ENCODE measurements around the gene LHFPL6.

Gene LHFPL6

DNA sequence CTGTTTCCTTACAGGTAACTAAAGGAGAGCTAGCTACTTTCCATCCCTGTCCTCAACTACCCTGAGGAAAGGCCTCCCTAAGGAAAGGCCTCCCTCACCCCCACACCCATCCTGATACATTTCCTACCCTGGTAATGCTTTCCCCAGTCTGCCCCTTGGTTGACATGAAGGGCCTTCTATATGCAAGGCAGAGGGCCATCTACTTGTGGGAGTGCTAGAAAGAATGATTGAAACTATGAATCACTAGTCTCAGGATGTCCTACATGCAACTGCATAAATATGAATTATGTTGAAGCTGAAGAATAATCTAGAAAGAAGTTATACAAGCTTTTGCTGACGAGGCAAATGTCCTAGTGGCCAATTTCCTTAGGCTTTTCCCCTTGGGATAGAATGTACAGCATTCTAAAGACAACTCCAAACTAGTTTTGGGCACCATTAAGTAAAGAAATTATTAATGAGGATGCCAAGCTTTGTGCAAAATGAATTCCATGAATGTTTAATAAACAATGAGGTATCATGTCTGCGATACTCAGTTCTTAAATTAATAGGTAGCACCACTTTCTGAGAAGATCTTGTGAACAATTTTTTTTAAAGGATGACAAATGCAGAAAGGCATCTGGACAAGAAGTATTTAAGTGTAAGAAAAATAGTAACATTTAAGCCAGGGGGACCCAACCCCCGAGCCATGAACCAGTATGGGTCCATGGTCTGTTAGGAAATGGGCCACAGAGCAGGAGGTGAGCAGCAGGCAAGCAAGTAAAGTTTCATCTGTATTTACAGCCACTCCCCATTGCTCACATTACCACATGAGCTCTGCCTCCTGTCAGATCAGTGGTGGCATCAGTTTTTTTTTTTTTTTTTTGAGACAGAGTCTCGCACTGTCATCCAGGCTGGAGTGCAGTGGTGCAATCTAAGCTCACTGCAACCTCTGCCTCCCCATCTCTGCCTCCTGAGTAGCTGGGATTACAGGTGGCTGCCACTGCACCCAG, 223.0 kb downstream of the LHFPL6 start:
- intact Hi-C loops (cut with DNase I), result no loop called here

DNA sequence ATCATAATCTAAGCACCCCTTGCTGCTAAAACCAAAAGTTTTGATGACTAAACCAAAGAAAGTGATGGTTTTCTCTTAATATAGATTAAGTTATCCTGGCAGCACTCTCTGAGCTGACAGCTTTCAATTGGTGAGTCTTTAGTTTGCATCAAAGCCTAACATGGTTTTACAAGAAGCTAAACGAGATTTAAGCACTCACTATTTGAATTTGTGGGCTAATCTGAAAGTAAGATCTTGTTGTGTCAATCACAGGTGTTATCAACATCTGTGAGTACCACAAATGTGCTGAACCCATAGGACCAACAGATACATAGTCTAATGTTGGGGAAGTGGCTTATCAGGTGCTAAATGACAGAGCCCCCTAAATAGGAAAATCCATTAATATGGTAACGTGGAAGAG, 223.9 kb downstream of the LHFPL6 start:
- intact Hi-C loops (cut with DNase I), result no loop called here
- DNase-seq, result no peak

More for the DNA sequence above, 223.0 kb downstream of the LHFPL6 start:
- DNase-seq, result no peak

DNA sequence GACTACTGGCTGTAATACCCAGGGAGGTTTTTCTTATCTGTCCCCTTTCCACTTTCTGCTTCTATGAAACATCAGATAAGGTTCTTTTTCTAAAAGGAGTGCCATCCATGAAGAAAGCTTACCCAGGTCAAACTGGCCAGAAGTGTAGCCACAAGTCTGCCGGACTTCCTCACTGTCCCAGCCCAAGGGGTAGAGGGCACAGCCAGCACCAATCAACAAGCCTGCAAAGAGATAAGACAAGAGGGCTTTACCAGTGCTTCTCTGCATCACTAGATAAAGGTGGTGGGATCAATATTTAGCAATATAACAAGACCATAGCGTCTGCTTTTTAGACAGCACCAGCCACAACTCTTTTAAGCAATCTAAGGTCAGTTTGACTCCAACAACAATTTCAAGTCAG, 224.7 kb downstream of the LHFPL6 start:
- no peak for DNase-seq
- intact Hi-C loops (cut with DNase I), result no loop called here

DNA sequence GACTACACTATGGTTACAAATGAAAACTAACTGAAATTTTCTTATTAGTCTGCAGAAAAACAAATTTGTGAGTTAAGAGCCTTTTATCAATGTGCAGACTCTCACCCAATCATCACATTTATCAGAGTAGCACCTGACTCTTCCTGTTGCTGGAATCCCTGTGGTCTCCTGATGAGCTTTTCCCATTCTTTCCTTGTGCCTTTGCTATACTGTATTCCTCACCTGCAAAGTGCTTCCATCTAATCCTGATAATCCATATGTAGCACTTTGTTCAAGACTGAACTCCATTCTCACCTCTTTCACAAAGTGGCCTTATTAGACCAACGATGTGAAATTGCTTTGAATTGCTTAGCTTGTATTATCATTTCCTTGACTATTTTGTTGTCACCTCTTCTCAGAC, 225.3 kb downstream of the LHFPL6 start:
- no peak for DNase-seq
- intact Hi-C loops (cut with DNase I), result no loop called here

DNA sequence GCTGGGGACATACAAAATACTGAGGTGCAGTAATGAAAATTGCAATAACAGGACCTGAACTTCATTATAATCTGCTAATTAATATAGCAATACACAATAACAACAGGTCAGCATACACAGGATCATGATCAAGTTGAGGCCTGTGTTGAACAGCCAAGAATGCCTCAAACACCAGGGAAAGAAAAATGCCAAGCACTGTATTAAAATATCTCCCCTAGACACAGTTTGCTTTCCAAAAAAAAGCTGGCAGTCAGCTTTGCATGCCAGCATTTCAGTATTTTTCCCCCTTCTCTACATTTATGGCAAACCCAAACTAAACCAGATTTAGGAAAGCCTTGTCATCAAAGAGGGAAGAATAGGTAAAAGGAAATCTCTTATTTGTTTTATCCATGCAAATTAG, 226.9 kb downstream of the LHFPL6 start:
- no peak for DNase-seq
- intact Hi-C loops (cut with DNase I), result no loop called here

DNA sequence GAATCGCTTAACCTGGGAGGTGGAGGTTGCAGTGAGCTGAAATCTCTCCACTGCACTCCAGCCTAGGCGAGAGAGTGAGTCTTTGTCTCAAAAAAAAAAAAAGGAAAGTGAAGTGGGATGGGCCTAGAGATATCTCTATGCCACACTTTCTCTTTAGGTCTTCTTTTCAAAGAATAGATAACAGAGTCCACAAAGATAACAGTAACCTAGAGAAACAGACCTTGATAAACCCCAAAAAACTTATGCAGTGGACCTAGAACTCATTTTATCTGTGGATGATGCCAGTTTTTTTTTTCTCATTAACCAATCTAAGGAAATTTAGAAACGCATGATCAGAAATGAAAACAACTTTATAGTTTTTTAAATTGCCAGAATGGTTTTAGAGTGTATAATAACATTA, 227.4 kb downstream of the LHFPL6 start:
- intact Hi-C loops (cut with DNase I), result no loop called here
- DNase-seq, result no peak

DNA sequence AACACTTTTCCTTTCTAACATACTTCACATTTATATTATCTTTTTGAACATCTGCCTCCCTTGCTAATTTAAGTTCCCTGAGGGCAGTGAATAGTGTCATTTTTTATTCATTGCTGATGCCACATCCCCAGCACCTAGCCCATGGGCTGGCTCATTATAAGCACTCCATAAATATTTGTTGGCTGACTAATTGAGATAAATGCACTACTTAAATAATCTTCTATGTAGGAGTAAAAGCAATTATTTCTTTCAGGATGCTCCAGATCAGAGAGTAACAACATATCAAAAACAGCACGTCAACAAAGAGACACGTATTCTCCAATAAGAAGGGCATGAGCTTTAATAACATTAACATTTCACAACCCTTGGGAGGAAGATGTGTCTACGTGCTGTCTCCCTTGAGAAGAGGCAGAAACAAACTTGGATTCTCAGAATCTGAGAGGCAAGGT, 228.2 kb downstream of the LHFPL6 start:
- intact Hi-C loops (cut with DNase I), result no loop called here
- DNase-seq, result no peak

DNA sequence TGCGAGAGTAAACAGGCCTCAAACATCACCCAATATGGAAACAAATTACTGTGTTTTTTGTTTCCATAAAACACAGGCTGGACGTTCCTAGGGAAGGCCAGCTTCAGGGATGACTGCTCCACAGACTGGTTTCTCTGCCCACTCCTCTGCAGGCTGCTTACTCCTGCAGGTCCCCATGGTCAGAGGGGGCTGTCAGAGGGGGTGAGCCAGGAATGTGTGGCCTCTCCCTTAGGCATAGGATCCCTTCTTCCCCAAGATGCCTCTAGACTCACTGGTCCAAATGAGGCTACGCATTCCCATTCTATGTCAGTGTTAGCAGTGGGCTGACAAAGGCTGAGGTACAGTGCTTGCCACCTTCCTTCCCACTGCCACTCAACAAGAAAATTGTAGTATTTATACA, 229.8 kb downstream of the LHFPL6 start:
- intact Hi-C loops (cut with DNase I), result no loop called here
- no peak for DNase-seq

DNA sequence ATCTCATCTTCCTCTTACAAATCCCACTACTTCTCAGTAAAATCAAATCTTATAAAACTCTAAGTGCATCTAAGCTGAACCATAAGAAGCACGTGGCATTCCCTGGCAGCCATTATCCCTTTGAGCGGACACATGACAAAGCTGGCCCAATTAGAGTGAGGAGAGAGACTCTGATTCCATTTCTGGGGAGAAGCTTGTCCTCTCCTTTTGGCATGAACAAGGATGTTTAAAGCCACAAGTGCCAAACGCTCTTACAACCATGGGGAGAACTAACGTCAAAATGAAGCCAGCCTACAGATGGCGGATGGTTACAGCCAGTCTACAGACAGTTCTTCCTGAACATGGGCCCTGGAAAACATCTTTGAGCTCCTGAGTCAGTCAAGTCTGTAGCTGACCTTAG, 231.3 kb downstream of the LHFPL6 start:
- intact Hi-C loops (cut with DNase I), result no loop called here
- no peak for DNase-seq

DNA sequence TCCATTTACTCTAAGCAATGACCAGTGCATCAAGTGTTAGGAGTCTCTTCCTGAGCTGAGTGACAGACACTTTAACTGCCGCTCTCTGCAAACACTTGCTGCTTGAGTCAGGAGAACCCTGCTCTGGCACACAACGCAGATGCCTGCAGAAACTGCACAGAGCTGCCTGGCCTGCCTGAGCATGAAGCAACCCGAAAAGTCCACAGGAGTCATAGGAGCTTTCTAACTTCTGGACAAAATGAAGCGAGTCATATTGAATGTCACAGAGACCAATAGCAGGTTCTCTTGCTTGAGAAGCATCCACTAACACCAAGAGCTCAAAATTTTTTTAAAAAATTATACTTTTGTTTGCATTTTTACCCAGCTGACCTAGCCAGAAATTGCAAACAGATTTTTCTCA, 232.4 kb downstream of the LHFPL6 start:
- intact Hi-C loops (cut with DNase I), result no loop called here
- DNase-seq, result peak in 2 of 42 donors; percentile 22 to 42

DNA sequence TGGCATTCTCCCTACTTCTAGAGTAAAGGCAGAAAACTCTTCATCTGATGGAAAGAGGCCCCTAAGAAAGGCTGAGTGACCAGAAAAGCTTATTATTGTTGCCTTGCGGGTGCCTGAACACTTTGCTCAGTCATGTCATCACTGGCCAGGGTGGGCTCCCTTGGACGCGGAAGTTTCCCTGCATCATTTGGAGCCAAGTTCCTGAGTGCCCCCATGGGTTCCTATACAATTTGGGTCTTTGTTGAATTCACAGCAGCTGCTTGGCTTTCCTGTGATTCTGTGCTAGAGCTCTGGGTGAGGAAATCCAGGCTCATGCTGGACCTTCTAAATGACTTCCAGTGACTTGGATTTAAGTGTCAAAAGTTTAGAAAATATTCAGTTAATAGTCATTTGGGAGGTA, 232.9 kb downstream of the LHFPL6 start:
- intact Hi-C loops (cut with DNase I), result no loop called here
- DNase-seq, result no peak

DNA sequence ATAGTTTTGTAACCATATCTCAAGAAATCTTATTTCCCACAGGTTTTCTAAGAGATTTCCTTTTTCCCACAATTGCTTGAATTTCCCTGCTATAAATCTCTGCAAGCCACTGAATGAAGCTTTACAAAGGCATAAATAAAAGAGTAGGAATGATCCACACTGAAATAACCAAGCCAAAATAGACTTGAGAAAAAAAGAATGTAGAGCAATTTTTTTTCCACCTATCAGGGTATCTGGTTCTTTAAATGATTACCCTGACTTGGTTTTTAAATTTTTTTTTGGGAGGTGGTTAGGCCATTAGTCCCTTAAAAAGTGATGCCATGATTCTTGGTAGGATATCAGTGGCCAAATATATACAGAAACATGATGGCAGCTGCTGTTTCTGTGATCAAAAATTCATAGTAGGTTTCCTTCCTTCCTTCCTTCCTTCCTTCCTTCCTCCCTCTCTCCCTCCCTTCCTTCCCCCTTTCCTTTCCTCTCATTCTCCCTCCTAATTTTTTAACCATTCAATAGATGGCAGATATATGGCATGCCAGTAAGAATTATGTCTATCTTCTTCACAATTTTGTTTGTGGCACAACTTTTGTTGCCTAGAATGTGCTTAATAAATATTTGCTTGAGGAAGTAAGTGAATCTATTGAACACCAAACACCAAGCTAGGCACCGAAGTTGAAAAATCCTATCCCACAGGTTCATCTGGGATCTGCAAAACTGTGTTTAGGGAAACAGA, 233.7 kb downstream of the LHFPL6 start:
- intact Hi-C loops (cut with DNase I), result no loop called here
- no peak for DNase-seq

DNA sequence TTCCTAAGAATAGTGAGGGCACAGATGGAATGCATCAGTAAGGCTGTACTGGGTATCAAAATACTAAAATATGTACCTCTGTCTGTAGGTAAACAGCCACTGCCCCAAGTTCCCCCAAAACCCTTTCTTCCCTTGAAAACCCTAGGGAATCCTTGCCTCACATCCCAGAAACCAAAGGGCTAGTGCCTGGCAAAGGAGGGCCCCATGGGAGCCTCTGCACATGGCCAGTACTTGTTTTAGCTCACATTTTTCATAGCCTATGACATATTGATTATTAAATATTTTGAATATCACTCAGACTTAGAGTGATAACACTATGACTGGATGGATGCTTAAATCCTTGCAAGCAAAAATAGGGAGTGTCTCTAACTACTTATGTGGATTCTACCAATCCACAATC, 237.1 kb downstream of the LHFPL6 start:
- intact Hi-C loops (cut with DNase I), result no loop called here
- DNase-seq, result no peak

DNA sequence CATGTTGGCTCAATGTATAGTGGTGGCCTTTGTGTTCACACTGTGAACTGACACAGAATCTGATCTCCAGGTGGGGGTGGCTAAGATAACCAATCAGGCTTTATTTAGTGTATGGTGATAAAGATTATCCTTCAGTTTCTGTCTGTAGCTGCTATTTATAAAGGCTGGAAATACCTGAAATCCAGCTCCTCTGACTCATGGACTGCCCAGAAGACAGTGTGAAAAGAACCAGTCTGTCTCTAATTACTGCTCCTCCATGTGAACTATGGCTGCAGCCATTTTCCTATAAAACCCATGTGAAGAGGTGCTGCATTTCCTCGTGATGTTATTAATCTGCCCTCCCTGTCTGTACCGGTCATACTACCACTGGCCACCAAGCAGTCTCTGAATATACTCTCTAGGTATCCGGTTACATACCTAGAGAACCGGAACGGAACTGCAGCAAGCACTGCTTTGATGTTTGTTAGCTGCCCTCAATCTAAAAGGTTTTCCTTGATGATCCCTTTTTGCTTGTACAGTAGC, 238.0 kb downstream of the LHFPL6 start:
- no peak for DNase-seq
- intact Hi-C loops (cut with DNase I), result no loop called here

DNA sequence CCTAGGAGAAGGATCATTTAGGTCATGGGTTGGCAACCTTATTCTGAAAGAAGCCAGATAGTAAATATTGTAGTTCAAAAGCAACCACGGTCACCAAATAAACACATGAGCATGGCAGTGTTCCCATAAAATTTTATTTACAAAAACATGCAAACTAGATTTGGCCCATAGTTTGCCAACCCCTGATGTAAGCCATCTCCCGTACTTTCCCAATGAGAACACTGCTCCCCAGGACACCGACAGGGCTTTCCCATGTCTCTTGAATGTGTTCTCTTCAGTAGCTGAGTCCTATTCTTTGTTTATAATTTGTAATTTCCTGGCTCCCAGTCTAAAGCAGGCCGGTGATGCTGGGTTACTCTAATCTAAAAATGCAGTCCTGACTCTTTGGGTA, 239.6 kb downstream of the LHFPL6 start:
- no peak for DNase-seq
- intact Hi-C loops (cut with DNase I), result no loop called here

DNA sequence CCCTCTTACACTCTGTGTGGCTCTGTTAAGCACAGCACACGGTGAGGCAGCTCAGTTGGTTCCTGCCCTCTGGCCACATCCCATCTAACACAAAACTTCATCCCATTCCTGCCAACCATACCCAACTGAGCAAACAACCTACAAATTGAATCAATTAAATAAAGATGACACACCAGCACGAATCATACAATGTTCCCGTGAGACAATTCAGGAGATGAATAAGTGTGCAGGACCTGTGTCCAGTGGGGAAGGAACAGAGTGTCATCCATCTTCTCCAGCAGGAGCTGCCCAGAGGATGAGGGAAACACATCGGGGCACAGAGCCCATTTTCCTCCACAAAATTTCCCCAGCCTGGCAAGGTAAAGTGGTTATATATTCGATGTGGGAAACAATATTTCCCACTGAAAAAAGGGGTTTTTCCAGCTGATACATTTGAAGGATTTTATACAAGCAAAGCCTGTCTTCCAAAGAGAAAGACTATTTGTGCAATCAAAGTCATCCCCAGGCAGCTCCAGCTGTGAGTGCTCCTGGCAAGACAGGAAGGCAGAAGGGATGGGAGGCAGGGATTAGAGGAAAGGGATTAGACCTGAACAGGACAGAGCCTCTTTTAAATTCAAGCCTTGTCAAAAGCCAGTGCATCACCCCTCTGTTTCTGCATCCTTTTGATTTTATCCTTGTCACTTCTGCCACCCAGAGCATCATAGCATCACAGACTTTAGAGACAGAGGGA, 240.2 kb downstream of the LHFPL6 start:
- DNase-seq, result no peak
- intact Hi-C loops (cut with DNase I), result no loop called here

DNA sequence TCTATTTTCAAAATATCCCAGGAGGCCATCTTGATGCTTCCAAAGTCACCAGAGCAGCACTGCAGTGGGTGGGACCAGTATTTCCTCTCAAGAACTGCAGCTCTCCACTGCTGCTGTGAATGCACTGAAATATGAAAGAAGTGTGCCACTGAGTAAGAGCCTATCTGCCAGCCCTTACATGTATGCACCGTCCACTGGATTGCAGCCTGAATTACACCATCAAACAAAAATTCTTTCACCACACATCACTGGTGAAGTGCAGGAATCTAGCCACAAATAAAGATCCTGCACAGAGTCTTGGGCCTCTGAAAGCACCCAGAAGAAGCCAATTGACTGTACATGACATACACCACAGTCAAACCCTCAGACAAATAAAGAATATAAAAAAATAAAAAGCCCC, 249.0 kb downstream of the LHFPL6 start:
- intact Hi-C loops (cut with DNase I), result no loop called here
- DNase-seq, result no peak

DNA sequence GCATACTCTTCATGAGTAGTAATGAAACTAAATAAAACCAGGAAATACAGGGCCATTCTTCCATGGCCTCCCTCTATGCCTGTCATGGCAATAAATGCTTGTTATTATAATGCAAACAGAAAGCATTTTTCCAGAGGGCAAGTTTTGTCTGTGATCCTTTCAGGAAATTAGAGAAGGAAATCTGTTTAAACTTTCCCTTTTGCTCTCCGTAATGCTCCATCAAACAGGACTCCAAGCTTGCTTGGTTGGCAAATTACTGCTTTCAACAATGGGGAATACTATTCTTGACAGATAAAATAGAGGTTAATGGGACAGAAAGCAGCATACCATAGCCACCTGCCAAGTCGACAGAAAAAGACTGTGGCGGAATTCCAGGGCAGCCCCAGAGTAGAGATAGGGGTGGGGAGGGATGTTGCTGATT, 252.5 kb downstream of the LHFPL6 start:
- DNase-seq, result no peak
- intact Hi-C loops (cut with DNase I), result no loop called here

DNA sequence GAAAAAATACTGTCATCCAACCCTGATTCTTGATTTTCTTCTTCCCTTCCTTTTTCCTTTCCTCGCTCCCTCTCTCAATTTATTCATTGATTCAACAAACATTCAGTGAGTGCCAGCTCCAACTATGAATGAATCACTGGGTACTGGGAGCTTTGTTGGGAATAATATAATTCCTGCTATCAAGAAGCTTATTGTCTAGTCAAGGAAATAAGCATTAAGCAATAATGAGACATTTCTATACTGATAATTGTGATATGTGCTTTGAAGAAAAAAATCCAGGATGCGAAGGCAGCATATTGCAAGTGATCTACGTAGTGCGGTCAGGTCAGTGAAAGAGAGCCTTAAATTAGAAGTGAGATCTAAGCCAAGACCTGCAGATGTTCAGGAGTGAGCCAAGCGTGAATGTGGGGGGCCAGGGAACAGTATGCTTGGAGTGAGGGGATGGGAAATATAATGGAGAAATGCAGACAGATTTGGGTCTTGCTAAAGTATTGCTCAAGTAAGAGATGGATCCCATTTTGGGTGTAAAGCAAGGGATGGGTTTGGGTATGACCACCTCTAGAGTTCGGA, 253.5 kb downstream of the LHFPL6 start:
- no peak for DNase-seq
- intact Hi-C loops (cut with DNase I), result no loop called here

All from head of caudate nucleus (tissue), 42 donors.